Measurements from ENCODE around the gene SGK1.

- TF ChIP-seq CTCF (IDR thresholded peaks at IDR 0.05): no peak
- TF ChIP-seq POLR2A (IDR thresholded peaks at IDR 0.05): no peak
- TF ChIP-seq POLR2AphosphoS5 (IDR thresholded peaks at IDR 0.05): no peak
- TF ChIP-seq EP300 (IDR thresholded peaks at IDR 0.05): no peak
These were observed 61.0 kb downstream of the SGK1 start for GRCh38 chr6:134256862-134257261.
